HFFc6 (cell line): ENCODE measurements around the gene NUCB1. TPM values are rescaled to one million over a fixed set of nuclear protein-coding genes. Genes with fewer than 3 reads are reported as not detected.

Experiments used
- DNase-seq: peaks from one replicate; pipeline ENCODE4 v3.0.0-alpha.2; 2018
- H3K27ac Mint-ChIP-seq: 2 replicates; pipeline ENCODE4 v1.8.0; 2020; ENCODE audit warnings: mild to moderate bottlenecking, mixed read lengths
- H3K27me3 Mint-ChIP-seq: 2 replicates; pipeline ENCODE4 v1.8.0; 2021; ENCODE audit warnings: mild to moderate bottlenecking, moderate library complexity, mixed read lengths; ENCODE audit not compliant: insufficient read depth
- H3K36me3 Mint-ChIP-seq: 2 replicates; pipeline ENCODE4 v1.8.0; 2021; ENCODE audit warnings: low read depth, mixed read lengths
- H3K4me1 Mint-ChIP-seq: 2 replicates; pipeline ENCODE4 v1.8.0; 2020; ENCODE audit warnings: low read depth, mixed read lengths
- H3K4me3 Mint-ChIP-seq: 2 replicates; pipeline ENCODE4 v1.8.0; 2020; ENCODE audit warnings: mild to moderate bottlenecking, moderate library complexity, mixed read lengths
- H3K9me3 Mint-ChIP-seq: 2 replicates; pipeline ENCODE4 v1.8.0; 2020; ENCODE audit warnings: mild to moderate bottlenecking, mixed read lengths
- CTCF ChIP-seq: fragments of 200-600 bp; sonication (generic); IDR thresholded peaks from 2 replicates; pipeline ENCODE4 v1.5.0; 2021; ENCODE audit warnings: antibody characterized with exemption, mild to moderate bottlenecking
- total RNA-seq, 6 experiments: library from RNA; stranded (reverse); fragmentation: NEBNext Ultra II Directional; extraction: Animal tissue kit (Norgen Biotek cat#: 25700); gene quantifications; 2 replicates in 1 of 6; 3 replicates in 5 of 6; pipeline ENCODE4 v1.2.3, GENCODE V29; 2021

The NUCB1 gene
- total RNA-seq, 6 experiments from 2014 or later, result 129 to 160 (median 152) TPM

- Mint-ChIP-seq H3K4me1 (peaks cover 1% of the 10 kb centered on the region; the same call in 1 of the 2 replicates), H3K27ac (no peak overlapping the region), H3K4me3 (no peak overlapping the region), H3K36me3 (peaks cover 10% of the 10 kb centered on the region), H3K27me3 (peaks cover 1% of the 10 kb centered on the region; the same call in 1 of the 2 replicates), H3K9me3 (peaks cover 17% of the 10 kb centered on the region)
- no peak for DNase-seq
- TF ChIP-seq CTCF, result no peak
Observed at GRCh38 chr19:48943081-48943480, 43.0 kb downstream of the NUCB1 start.

GRCh38 chr19:48945415-48945814 lies 45.3 kb downstream of the NUCB1 start:
- H3K9me3 Mint-ChIP-seq, result peaks cover 26% of the 10 kb centered on the region
- no peak for TF ChIP-seq CTCF

GRCh38 chr19:48945817-48946216 lies 45.7 kb downstream of the NUCB1 start:
- TF ChIP-seq CTCF, result no peak
- Mint-ChIP-seq H3K4me1 (peaks cover 6% of the 10 kb centered on the region; the same call in 1 of the 2 replicates), H3K36me3 (peaks cover 19% of the 10 kb centered on the region), H3K4me3 (no peak overlapping the region), H3K27ac (no peak overlapping the region), H3K9me3 (peaks cover 25% of the 10 kb centered on the region), H3K27me3 (peaks cover 1% of the 10 kb centered on the region; the same call in 1 of the 2 replicates)
- DNase-seq, result no peak

More at GRCh38 chr19:48945415-48945814, 45.3 kb downstream of the NUCB1 start:
- H3K27me3 Mint-ChIP-seq, result peaks cover 1% of the 10 kb centered on the region; the same call in 1 of the 2 replicates
- peaks cover 19% of the 10 kb centered on the region for H3K36me3 Mint-ChIP-seq
- DNase-seq, result no peak
- no peak overlapping the region for H3K27ac Mint-ChIP-seq
- H3K4me3 Mint-ChIP-seq, result no peak overlapping the region
- H3K4me1 Mint-ChIP-seq, result peaks cover 6% of the 10 kb centered on the region; the same call in 1 of the 2 replicates

- H3K27me3 Mint-ChIP-seq, result peaks cover 1% of the 10 kb centered on the region; the same call in 1 of the 2 replicates
Observed at GRCh38 chr19:48946463-48947257, 46.5 kb downstream of the NUCB1 start.

GRCh38 chr19:48947258-48947542 lies 47.1 kb downstream of the NUCB1 start:
- Mint-ChIP-seq H3K27me3 (no peaks in the 10 kb centered on the region), H3K4me3 (no peak overlapping the region), H3K9me3 (peaks cover 17% of the 10 kb centered on the region), H3K27ac (no peak overlapping the region), H3K4me1 (peaks cover 6% of the 10 kb centered on the region; the same call in 1 of the 2 replicates), H3K36me3 (peaks cover 14% of the 10 kb centered on the region)
- TF ChIP-seq CTCF, result no peak
- no peak for DNase-seq

More at GRCh38 chr19:48946463-48947257, 46.5 kb downstream of the NUCB1 start:
- no peak for DNase-seq
- no peak overlapping the region for H3K4me3 Mint-ChIP-seq
- peaks cover 14% of the 10 kb centered on the region for H3K36me3 Mint-ChIP-seq
- H3K9me3 Mint-ChIP-seq, result peaks cover 17% of the 10 kb centered on the region
- H3K27ac Mint-ChIP-seq, result no peak overlapping the region
- peaks cover 6% of the 10 kb centered on the region; the same call in 1 of the 2 replicates for H3K4me1 Mint-ChIP-seq
- TF ChIP-seq CTCF, result no peak
